SIG-M5 (cell line): Measurements from ENCODE around the gene PRR20B.
"Not testable (repeated sequence)": the region's sequence is repeated elsewhere in the genome, so short reads cannot be mapped to it uniquely, and the experiment has no call there.

Experiments used
- DNase-seq: peaks from one replicate; lab custom pipeline; 2025; lab: John Stamatoyannopoulos, UW

PRR20B gene

DNA sequence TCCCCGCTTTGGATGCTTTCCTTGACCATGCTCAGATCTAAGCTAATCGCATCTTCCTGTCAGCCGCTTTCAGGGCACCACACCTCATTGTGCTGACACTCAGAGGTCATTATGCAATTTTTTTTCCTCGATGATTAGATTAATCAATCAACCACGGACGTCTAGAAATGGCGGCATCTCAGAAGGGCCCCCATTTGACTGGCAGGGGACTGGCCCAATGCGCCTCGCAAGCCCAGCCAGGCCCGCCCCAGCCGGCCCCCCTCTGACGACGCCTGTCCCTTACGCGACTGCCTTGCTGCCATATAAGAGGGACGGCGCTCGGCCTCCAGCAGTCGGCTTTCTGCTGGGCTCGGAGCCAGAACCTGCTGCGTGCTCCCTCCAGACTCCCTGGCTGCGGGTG, at the start of gene PRR20B:
Gene PRR20B, plus strand, starts transcription at position 301 of the 400 bp plus-strand sequence. CDS start 387 bp downstream, outside the sequence.
- not testable (repeated sequence) for DNase-seq

- DNase-seq, result no peak
These were observed 32.3 kb upstream of the PRR20B start for GRCh38 chr13:57114945-57115344.

GRCh38 chr13:57123681-57124080, 23.6 kb upstream of the PRR20B start:
- no peak for DNase-seq

- DNase-seq, result no peak
These were observed 18.4 kb upstream of the PRR20B start for GRCh38 chr13:57128909-57129308.

DNA sequence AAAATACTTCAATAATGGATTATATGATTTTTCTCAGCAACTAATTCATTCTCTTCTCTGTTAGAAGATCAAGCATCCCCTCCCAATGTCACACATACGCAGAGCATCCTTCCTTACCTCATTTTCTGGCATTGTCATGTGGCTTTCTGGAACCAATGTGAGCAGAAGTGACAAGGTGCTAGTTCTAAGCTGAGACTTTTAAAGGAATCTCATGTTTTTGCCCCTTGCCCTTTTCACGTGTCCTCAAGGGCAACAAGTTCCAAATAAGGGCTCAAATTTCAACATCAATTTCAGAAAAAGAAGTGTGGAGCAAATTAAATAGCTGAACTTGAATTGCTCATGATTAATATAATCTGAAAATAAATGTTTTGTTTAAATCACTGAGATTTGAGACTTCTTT, 11.2 kb upstream of the PRR20B start:
- no peak for DNase-seq

GRCh38 chr13:57137585-57137984, 9.7 kb upstream of the PRR20B start:
- no peak for DNase-seq

DNA sequence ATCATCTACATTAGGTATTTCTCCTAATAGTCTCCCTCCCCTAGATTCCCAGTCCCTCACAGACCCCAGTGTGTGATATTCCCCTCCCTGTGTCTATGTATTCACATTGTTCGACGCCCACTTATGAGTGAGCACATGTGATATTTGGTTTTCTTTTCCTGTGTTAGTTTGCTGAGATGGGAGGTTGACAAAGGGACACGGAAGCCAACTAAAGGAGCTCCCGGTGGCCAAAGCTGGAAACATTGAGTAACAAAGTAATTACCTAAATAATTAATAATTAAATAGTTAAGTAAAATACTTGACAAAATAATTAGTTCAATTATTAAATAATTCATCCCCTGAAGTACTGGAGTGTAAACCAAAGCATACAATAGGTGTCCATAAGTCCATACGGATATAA, 8.3 kb upstream of the PRR20B start:
- no peak for DNase-seq

DNA sequence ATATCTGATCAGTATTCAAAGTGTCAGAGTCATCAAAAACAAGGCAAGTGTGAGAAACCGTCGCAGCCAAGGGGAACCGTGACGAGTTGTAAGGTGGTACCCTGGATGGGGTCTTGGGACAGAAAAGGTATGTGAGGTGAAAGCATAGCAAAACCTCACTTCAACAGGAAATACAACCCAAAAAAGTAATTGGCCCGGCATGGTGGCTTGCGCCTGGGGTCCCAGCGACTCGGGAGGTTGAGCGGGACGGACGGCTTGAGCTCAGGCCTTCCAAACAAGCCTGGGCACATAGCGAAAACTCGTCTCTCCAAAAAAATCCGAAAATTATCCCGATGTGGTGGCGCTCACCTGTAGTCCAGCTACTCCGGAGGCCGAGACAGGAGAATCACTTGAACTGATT, 7.5 kb upstream of the PRR20B start:
- not testable (repeated sequence) for DNase-seq

DNA sequence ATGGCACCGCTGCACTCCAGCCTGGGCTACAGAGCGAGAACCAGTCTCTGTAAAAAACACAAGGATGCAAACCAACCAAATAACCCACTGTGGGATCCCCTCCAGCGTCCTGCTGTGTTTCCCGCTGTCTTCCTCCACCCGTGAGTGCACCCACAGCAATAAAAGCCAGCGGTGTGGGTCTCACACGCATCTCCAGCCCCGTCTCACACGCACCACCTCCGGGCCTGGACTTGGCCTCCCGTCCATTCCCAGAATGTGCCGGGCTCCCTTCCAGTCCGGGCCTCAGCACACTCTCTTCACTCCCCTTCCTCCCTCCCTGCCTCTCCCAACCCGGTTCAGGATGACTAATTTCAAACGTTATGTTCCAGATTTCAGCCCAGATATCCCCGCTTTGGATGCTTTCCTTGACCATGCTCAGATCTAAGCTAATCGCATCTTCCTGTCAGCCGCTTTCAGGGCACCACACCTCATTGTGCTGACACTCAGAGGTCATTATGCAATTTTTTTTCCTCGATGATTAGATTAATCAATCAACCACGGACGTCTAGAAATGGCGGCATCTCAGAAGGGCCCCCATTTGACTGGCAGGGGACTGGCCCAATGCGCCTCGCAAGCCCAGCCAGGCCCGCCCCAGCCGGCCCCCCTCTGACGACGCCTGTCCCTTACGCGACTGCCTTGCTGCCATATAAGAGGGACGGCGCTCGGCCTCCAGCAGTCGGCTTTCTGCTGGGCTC, 6.9 kb upstream of the PRR20B start, which contains the start of gene PRR20A:
Gene PRR20A, plus strand, starts transcription at position 684 of the 734 bp plus-strand sequence. CDS start 387 bp downstream, outside the sequence.
- DNase-seq, result not testable (repeated sequence)

DNA sequence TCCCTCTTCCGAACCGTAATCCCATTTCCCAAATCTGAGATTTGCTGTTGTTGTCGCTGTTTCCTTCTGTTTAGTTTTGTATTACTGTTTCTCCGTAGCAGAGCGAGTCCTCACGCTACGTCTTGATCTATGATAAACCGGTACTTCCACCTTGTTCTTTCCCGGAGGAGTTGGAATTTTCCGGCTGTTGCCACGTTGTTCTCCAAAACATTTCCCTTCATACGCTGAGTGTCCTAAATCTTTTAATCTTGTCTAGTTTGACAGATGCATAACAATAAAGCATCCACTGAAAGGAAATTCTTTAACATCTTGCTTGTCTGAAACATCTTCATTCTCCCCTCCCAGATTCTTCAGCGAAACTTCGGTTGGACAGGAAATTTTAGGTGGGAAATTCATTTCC, 818 bp downstream of the PRR20B start:
- not testable (repeated sequence) for DNase-seq

- not testable (repeated sequence) for DNase-seq
These were observed 6.5 kb downstream of the PRR20B start, which contains the start of gene PRR20C for GRCh38 chr13:57153761-57154160. PRR20C (plus strand) TSS chr13:57154061; CDS start chr13:57154448, 387 bp downstream.

GRCh38 chr13:57160332-57160731, 13.0 kb downstream of the PRR20B start, which contains the start of gene PRR20D:
PRR20D (plus strand) TSS chr13:57160632; CDS start chr13:57161019, 387 bp downstream.
- not testable (repeated sequence) for DNase-seq

- DNase-seq, result not testable (repeated sequence)
These were observed 19.6 kb downstream of the PRR20B start, which contains the start of gene PRR20E for GRCh38 chr13:57166897-57167296. PRR20E (plus strand) TSS chr13:57167197; CDS start chr13:57167584, 387 bp downstream.

- DNase-seq, result no peak
These were observed 44.4 kb downstream of the PRR20B start for GRCh38 chr13:57191667-57192066.
